Measurements from ENCODE around the gene NF1. TPM values are rescaled to one million over a fixed set of nuclear protein-coding genes. Genes with fewer than 3 reads are reported as not detected.

NF1 gene
- total and polyA plus RNA-seq, 2 donors (not counting 1 experiment from before 2014, with no cell fraction given): 10.8 to 27.7 TPM

- no peak overlapping the region for H3K4me3 ChIP-seq (ENCODE audit: control extremely low read depth in 1 of 5, extremely low read depth in 1 of 5, insufficient read depth in 1 of 5, low read depth in 2 of 5, low read length in 4 of 5)
- H2AFZ ChIP-seq (ENCODE audit: insufficient read depth, low read depth, low read length, poor library complexity, severe bottlenecking): no peak overlapping the region
- H3K27me3 Mint-ChIP-seq: no peaks in the 10 kb centered on the region
- H3K9me3 ChIP-seq (ENCODE audit: control extremely low read depth in 1 of 3, control insufficient read depth in 2 of 3, insufficient read depth in 1 of 3, low read length in 2 of 3): no peaks in the 10 kb centered on the region
- TF ChIP-seq EZH2 (IDR thresholded peaks at IDR 0.05; ENCODE audit: borderline replicate concordance, insufficient read depth, low read depth, low read length, poor library complexity, severe bottlenecking) (no peak), CTCF (IDR thresholded peaks at IDR 0.05) (no peak)
- H3K9me3 Mint-ChIP-seq (ENCODE audit: insufficient read depth): no peaks in the 10 kb centered on the region
- ATAC-seq (ENCODE audit: low read depth): no peak
- no peak overlapping the region for H3K9ac ChIP-seq (ENCODE audit: low read length)
- H3K4me2 ChIP-seq (replicated peaks; ENCODE audit: low read depth, low read length, poor library complexity, severe bottlenecking): no peak overlapping the region
- peaks cover 0 to 4% of the 10 kb centered on the region in 2 experiments for H3K36me3 ChIP-seq (replicated peaks in 1 of 2; ENCODE audit: control extremely low read depth in 1 of 2, control insufficient read depth in 1 of 2, extremely low read depth in 1 of 2, insufficient read depth in 2 of 2, low read length in 1 of 2)
- peaks cover 3% of the 10 kb centered on the region for H3K79me2 ChIP-seq (ENCODE audit: control insufficient read depth, insufficient read depth, low read length)
- H3K27me3 ChIP-seq (replicated peaks in 1 of 4; ENCODE audit: control extremely low read depth in 1 of 4, control insufficient read depth in 3 of 4, insufficient read depth in 4 of 4, low read length in 3 of 4): no peaks in the 10 kb centered on the region
- intact Hi-C loops (cut with micrococcal nuclease): no loop called here
- H3K27ac Mint-ChIP-seq: no peak overlapping the region
- H3K4me1 ChIP-seq (ENCODE audit: control insufficient read depth in 2 of 2, insufficient read depth in 2 of 2, low read length in 2 of 2): no peaks in the 10 kb centered on the region
- no peaks in the 10 kb centered on the region for H3K4me1 Mint-ChIP-seq
- no peak overlapping the region for H3K27ac ChIP-seq (ENCODE audit: low read length in 2 of 2)
- ChIA-PET CTCF (interaction anchor here (0.8 kb wide), 1 partner anchor 30 kb away, joined by 3 read pairs; no protein-coding TSS in a partner anchor), POLR2A (no interaction called here)
- WGBS (ENCODE audit: insufficient coverage): 93% methylated on average over 2 of the region's 3 CpGs
- H3K4me3 Mint-ChIP-seq: no peak overlapping the region
- H4K20me1 ChIP-seq (ENCODE audit: control insufficient read depth, insufficient read depth, low read length, poor library complexity, severe bottlenecking): no peaks in the 10 kb centered on the region
- no peak for DNase-seq
These were observed 200.2 kb downstream of the NF1 start for GRCh38 chr17:31294820-31295488.

- H3K4me2 ChIP-seq (replicated peaks; ENCODE audit: low read depth, low read length, poor library complexity, severe bottlenecking): no peak overlapping the region
- no peak overlapping the region for H3K27ac ChIP-seq (ENCODE audit: low read length in 2 of 2)
- TF ChIP-seq EZH2 (IDR thresholded peaks at IDR 0.05; ENCODE audit: borderline replicate concordance, insufficient read depth, low read depth, low read length, poor library complexity, severe bottlenecking): no peak
- TF ChIP-seq CTCF (IDR thresholded peaks at IDR 0.05): no peak
- no peak overlapping the region for H3K4me3 ChIP-seq (ENCODE audit: control extremely low read depth in 1 of 5, extremely low read depth in 1 of 5, insufficient read depth in 1 of 5, low read depth in 2 of 5, low read length in 4 of 5)
- H3K9me3 Mint-ChIP-seq (ENCODE audit: insufficient read depth): no peaks in the 10 kb centered on the region
- H3K79me2 ChIP-seq (ENCODE audit: control insufficient read depth, insufficient read depth, low read length): peaks cover 7% of the 10 kb centered on the region
- H4K20me1 ChIP-seq (ENCODE audit: control insufficient read depth, insufficient read depth, low read length, poor library complexity, severe bottlenecking): no peaks in the 10 kb centered on the region
- no peak overlapping the region for H3K9ac ChIP-seq (ENCODE audit: low read length)
- no peak overlapping the region for H2AFZ ChIP-seq (ENCODE audit: insufficient read depth, low read depth, low read length, poor library complexity, severe bottlenecking)
- no peaks in the 10 kb centered on the region for H3K4me1 ChIP-seq (ENCODE audit: control insufficient read depth in 2 of 2, insufficient read depth in 2 of 2, low read length in 2 of 2)
- WGBS (ENCODE audit: insufficient coverage): 88% methylated on average over 1 of the region's 1 CpG
- H3K27me3 ChIP-seq (replicated peaks in 1 of 4; ENCODE audit: control extremely low read depth in 1 of 4, control insufficient read depth in 3 of 4, insufficient read depth in 4 of 4, low read length in 3 of 4): no peaks in the 10 kb centered on the region
- H3K36me3 ChIP-seq (replicated peaks in 1 of 2; ENCODE audit: control extremely low read depth in 1 of 2, control insufficient read depth in 1 of 2, extremely low read depth in 1 of 2, insufficient read depth in 2 of 2, low read length in 1 of 2): peaks cover 0 to 4% of the 10 kb centered on the region in 2 experiments
- no peak overlapping the region for H3K27ac Mint-ChIP-seq
- intact Hi-C loops (cut with micrococcal nuclease): no loop called here
- ATAC-seq (ENCODE audit: low read depth) (no peak), DNase-seq (no peak)
- no peaks in the 10 kb centered on the region for H3K27me3 Mint-ChIP-seq
- POLR2A ChIA-PET: no interaction called here
- CTCF ChIA-PET: interaction anchor here (0.8 kb wide), 1 partner anchor 31 kb away, joined by 3 read pairs; no protein-coding TSS in a partner anchor
- no peaks in the 10 kb centered on the region for H3K9me3 ChIP-seq (ENCODE audit: control extremely low read depth in 1 of 3, control insufficient read depth in 2 of 3, insufficient read depth in 1 of 3, low read length in 2 of 3)
- H3K4me3 Mint-ChIP-seq: no peak overlapping the region
- H3K4me1 Mint-ChIP-seq: no peaks in the 10 kb centered on the region
These were observed 200.7 kb downstream of the NF1 start for GRCh38 chr17:31295489-31295871.
